Measurements from ENCODE around the gene TMED4. TPM values are rescaled to one million over a fixed set of nuclear protein-coding genes. Genes with fewer than 3 reads are reported as not detected.

Gene TMED4
- total RNA-seq, 1 experiment from 2014 or later, result 67.3 TPM

DNA sequence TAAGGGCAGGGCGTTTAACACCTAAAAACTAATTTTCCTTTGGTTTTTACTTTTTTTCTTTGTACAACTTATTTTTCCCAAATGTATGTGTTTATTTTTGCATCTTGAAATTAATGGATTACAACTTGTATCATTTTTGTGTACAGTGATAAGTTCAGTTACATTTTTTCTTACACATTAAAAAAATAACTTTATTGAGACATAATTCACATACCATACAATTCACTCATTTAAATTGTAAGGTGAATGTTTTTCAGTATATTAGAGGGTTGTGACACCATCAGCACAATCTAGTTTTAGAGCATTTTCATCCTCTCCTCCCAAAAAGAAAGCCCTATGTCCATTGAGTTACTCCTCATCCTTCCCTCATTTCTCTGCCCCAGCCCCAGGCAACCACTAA is 36.0 kb upstream of the TMED4 start (continued):
- TF ChIP-seq, protein P1, sequence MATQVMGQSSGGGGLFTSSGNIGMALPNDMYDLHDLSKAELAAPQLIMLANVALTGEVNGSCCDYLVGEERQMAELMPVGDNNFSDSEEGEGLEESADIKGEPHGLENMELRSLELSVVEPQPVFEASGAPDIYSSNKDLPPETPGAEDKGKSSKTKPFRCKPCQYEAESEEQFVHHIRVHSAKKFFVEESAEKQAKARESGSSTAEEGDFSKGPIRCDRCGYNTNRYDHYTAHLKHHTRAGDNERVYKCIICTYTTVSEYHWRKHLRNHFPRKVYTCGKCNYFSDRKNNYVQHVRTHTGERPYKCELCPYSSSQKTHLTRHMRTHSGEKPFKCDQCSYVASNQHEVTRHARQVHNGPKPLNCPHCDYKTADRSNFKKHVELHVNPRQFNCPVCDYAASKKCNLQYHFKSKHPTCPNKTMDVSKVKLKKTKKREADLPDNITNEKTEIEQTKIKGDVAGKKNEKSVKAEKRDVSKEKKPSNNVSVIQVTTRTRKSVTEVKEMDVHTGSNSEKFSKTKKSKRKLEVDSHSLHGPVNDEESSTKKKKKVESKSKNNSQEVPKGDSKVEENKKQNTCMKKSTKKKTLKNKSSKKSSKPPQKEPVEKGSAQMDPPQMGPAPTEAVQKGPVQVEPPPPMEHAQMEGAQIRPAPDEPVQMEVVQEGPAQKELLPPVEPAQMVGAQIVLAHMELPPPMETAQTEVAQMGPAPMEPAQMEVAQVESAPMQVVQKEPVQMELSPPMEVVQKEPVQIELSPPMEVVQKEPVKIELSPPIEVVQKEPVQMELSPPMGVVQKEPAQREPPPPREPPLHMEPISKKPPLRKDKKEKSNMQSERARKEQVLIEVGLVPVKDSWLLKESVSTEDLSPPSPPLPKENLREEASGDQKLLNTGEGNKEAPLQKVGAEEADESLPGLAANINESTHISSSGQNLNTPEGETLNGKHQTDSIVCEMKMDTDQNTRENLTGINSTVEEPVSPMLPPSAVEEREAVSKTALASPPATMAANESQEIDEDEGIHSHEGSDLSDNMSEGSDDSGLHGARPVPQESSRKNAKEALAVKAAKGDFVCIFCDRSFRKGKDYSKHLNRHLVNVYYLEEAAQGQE (IDR thresholded peaks at IDR 0.05; ENCODE audit: low read depth), result no peak

DNA sequence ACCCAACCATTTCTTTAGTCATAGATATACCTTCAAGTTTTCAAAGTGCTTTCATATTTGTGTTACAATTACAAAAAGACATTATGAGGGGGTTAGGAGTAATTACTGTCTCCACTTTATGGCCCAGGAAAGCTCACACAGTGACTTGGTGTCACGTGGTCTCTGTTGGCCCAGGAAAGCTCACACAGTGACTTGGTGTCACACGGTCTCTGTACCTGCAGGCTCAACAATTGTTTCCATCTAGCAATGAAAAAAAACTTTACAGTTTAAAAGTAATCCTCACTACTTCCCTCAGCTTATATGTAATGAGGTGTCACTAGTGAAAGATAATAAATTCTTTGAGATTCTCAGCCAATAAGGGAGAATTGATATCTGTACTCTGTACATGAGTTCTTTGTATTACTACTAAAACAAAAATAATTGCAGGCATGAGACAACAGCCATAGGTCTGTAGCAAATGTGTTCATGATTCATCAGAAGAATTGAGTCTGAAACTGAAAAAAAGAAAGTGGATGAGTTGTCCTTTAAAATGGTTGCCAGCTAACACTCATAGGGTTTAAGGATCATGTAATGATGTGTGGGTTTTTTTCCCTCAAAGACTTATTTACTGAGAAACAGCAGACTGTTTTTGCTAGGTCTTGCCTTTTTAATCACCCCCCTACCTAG is 35.3 kb upstream of the TMED4 start:
- H3K4me1 ChIP-seq (ENCODE audit: control insufficient read depth in 1 of 2, insufficient read depth in 2 of 2, low read length in 2 of 2), result peaks cover 24 to 71% of the 10 kb centered on the region in 2 experiments
- TF ChIP-seq ZNF274 (IDR thresholded peaks at IDR 0.05; ENCODE audit: low read depth, low read length), result no peak
- TF ChIP-seq, protein P2, sequence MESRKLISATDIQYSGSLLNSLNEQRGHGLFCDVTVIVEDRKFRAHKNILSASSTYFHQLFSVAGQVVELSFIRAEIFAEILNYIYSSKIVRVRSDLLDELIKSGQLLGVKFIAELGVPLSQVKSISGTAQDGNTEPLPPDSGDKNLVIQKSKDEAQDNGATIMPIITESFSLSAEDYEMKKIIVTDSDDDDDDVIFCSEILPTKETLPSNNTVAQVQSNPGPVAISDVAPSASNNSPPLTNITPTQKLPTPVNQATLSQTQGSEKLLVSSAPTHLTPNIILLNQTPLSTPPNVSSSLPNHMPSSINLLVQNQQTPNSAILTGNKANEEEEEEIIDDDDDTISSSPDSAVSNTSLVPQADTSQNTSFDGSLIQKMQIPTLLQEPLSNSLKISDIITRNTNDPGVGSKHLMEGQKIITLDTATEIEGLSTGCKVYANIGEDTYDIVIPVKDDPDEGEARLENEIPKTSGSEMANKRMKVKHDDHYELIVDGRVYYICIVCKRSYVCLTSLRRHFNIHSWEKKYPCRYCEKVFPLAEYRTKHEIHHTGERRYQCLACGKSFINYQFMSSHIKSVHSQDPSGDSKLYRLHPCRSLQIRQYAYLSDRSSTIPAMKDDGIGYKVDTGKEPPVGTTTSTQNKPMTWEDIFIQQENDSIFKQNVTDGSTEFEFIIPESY (IDR thresholded peaks at IDR 0.05; ENCODE audit: extremely low read depth, insufficient replicate concordance, low read length), result no peak
- TF ChIP-seq, protein P3, sequence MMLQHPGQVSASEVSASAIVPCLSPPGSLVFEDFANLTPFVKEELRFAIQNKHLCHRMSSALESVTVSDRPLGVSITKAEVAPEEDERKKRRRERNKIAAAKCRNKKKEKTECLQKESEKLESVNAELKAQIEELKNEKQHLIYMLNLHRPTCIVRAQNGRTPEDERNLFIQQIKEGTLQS (IDR thresholded peaks at IDR 0.05), result no peak
- TF ChIP-seq SRF (IDR thresholded peaks at IDR 0.05; ENCODE audit: low read depth), result no peak
- TF ChIP-seq FOSL1 (IDR thresholded peaks at IDR 0.05; ENCODE audit: low read depth), result no peak
- no peak for TF ChIP-seq POLR2AphosphoS5 (IDR thresholded peaks at IDR 0.05; ENCODE audit: low read depth, low read length)
- TF ChIP-seq ZFX (IDR thresholded peaks at IDR 0.05), result no peak
- no peak for TF ChIP-seq RAD21 (IDR thresholded peaks at IDR 0.05; ENCODE audit: low read depth)
- no peak for TF ChIP-seq JUND (IDR thresholded peaks at IDR 0.05)
- TF ChIP-seq, protein P4, sequence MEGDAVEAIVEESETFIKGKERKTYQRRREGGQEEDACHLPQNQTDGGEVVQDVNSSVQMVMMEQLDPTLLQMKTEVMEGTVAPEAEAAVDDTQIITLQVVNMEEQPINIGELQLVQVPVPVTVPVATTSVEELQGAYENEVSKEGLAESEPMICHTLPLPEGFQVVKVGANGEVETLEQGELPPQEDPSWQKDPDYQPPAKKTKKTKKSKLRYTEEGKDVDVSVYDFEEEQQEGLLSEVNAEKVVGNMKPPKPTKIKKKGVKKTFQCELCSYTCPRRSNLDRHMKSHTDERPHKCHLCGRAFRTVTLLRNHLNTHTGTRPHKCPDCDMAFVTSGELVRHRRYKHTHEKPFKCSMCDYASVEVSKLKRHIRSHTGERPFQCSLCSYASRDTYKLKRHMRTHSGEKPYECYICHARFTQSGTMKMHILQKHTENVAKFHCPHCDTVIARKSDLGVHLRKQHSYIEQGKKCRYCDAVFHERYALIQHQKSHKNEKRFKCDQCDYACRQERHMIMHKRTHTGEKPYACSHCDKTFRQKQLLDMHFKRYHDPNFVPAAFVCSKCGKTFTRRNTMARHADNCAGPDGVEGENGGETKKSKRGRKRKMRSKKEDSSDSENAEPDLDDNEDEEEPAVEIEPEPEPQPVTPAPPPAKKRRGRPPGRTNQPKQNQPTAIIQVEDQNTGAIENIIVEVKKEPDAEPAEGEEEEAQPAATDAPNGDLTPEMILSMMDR (IDR thresholded peaks at IDR 0.05 in 2 of 3, conservative IDR thresholded peaks at IDR 0.05 in 1 of 3; ENCODE audit: borderline replicate concordance in 1 of 3, insufficient read depth in 1 of 3, low read depth in 2 of 3, low read length in 2 of 3), result no peak
- TF ChIP-seq TCF7L2 (IDR thresholded peaks at IDR 0.05; ENCODE audit: borderline replicate concordance, extremely low read depth, insufficient read depth, insufficient read length), result no peak
- TF ChIP-seq CEBPB (IDR thresholded peaks at IDR 0.05; ENCODE audit: low read depth), result no peak
- DNase-seq (ENCODE audit: low read depth, low spot score), result no peak
- no peak for ATAC-seq
- intact Hi-C loops (cut with micrococcal nuclease), result no loop called here
- H3K9ac ChIP-seq (ENCODE audit: low read length), result 0 out of 2 replicates have a peak overlapping the region, but pooled peaks have one; percentile 18
- H3K27ac ChIP-seq (ENCODE audit: low read depth, low read length), result no peak overlapping the region
- no peaks in the 10 kb centered on the region for H3K27me3 ChIP-seq (ENCODE audit: insufficient read depth, low read length)
- peaks cover 94% of the 10 kb centered on the region for H3K79me2 ChIP-seq (ENCODE audit: insufficient read depth, low read length)
- H3K4me2 ChIP-seq (ENCODE audit: low read length), result peak overlapping the region; percentile 48
- H2AFZ ChIP-seq (ENCODE audit: low read depth, low read length, poor library complexity, severe bottlenecking), result no peak overlapping the region
- no TSS peak for BruUV-seq (replicated peaks)
- no peaks in the 10 kb centered on the region for H3K9me2 ChIP-seq (ENCODE audit: insufficient read depth)
- H3K36me3 ChIP-seq (ENCODE audit: control insufficient read depth in 1 of 2, insufficient read depth in 2 of 2, low read length in 2 of 2), result no peaks in the 10 kb centered on the region; a peak in 1 of 4 replicates
- RAD21 ChIA-PET (ENCODE audit: low non-redundant PET in 1 of 2, low total read pairs in 2 of 2, uncharacterized antibody in 2 of 2, unreplicated experiment in 2 of 2), result no interaction called here
- POLR2A ChIA-PET, result interaction anchor here (1.9 kb wide), 1 partner anchor 11 kb away, joined by 7 read pairs; the partner anchor contains the start of gene OGDH
- H3K9me3 ChIP-seq (ENCODE audit: control insufficient read depth in 1 of 2, insufficient read depth in 1 of 2, low read depth in 1 of 2, low read length in 2 of 2), result no peaks in the 10 kb centered on the region
- no peak overlapping the region for H3K4me3 ChIP-seq (replicated peaks in 1 of 2; ENCODE audit: low read depth in 1 of 2, low read length in 2 of 2)
- no peaks in the 10 kb centered on the region for H4K20me1 ChIP-seq (ENCODE audit: insufficient read depth)
- CTCF ChIA-PET, result no interaction called here
